ENCODE results near the gene MDH1.

DNA sequence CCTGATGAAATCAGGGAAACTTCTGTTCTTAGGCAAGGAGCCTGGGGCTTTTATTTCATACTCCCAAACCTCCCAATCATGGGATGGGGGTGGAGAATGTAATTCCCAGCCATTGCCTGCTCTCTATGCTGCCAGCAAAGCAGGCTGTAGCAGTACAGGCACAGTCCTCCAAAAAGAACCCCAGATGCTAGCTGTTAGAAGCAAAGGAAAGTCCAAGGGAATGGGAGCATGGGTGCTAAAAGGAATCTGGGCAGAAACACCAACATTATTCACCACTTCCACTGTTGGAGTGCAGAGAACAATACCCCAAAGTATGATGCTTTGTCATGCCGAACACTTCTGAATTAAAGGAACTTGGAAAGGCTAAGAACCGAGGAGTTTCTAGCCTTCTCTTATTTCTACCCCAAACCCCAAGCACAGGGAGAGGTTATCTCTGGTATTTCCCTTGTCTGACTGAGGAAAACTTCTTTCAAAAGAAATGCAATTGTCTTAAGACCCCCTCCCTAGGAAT is 24.7 kb downstream of the MDH1 start:
- TF ChIP-seq, protein P1, sequence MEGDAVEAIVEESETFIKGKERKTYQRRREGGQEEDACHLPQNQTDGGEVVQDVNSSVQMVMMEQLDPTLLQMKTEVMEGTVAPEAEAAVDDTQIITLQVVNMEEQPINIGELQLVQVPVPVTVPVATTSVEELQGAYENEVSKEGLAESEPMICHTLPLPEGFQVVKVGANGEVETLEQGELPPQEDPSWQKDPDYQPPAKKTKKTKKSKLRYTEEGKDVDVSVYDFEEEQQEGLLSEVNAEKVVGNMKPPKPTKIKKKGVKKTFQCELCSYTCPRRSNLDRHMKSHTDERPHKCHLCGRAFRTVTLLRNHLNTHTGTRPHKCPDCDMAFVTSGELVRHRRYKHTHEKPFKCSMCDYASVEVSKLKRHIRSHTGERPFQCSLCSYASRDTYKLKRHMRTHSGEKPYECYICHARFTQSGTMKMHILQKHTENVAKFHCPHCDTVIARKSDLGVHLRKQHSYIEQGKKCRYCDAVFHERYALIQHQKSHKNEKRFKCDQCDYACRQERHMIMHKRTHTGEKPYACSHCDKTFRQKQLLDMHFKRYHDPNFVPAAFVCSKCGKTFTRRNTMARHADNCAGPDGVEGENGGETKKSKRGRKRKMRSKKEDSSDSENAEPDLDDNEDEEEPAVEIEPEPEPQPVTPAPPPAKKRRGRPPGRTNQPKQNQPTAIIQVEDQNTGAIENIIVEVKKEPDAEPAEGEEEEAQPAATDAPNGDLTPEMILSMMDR (IDR thresholded peaks at IDR 0.05) = no peak
- TF ChIP-seq POLR2AphosphoS5 (IDR thresholded peaks at IDR 0.05) = no peak
- TF ChIP-seq POLR2A (IDR thresholded peaks at IDR 0.05; ENCODE audit: low read depth) = no peak
- TF ChIP-seq EP300 (IDR thresholded peaks at IDR 0.05) = no peak
